Epithelial cell of esophagus (primary cell): ENCODE data around the gene PDAP1.

ENCODE experiments used
- DNase-seq: peaks from one replicate; pipeline ENCODE4 v3.0.0; 2010; ENCODE audit warnings: low read depth
- H3K4me3 ChIP-seq: 2 replicates; pipeline ENCODE4 v1.5.1; 2011; ENCODE audit warnings: mild to moderate bottlenecking, low read length, control low read depth
- TF ChIP-seq, protein P1 (sequence below): IDR thresholded peaks from 2 replicates; pipeline ENCODE4 v1.5.1; 2011; ENCODE audit warnings: low read depth, mild to moderate bottlenecking, low read length, control low read depth, inconsistent platforms; ENCODE audit not compliant: insufficient read depth; ENCODE audit errors: missing control alignments

The PDAP1 gene

DNA sequence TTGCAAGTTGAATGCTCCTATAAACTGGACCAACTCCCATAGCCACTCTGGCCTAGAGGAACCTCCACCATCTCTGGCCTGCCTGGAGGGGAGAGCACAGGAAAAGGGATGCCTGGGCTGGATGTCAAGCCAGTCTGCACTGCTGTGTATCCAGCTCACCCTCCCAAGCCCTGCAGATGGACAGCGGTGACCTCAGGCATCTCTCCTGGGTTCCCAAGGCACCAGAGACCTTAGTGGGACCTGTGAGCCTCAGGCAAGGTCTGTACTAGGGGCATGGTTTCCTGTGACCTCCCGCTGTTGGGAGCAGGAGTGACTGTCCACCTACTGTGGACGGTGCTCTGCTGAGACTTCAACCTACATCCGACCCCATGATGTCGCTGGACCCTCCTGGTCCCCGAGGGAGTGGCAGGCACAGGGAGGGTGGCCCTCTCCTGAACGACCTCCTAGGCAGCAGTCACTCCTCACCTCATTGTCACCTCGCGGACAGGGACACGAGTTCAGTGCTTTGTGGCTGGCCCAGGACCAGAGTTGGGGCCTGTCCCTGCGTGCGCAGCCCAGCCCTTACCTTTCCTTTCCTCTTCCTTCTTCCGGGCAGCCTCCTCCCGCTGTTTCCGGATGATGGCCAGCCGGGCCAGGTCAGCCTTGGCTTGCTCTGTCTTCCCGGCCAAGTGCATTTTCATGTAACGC is 11.0 kb downstream of the PDAP1 start:
- H3K4me3 ChIP-seq: no peak overlapping the region
- TF ChIP-seq, protein P1, sequence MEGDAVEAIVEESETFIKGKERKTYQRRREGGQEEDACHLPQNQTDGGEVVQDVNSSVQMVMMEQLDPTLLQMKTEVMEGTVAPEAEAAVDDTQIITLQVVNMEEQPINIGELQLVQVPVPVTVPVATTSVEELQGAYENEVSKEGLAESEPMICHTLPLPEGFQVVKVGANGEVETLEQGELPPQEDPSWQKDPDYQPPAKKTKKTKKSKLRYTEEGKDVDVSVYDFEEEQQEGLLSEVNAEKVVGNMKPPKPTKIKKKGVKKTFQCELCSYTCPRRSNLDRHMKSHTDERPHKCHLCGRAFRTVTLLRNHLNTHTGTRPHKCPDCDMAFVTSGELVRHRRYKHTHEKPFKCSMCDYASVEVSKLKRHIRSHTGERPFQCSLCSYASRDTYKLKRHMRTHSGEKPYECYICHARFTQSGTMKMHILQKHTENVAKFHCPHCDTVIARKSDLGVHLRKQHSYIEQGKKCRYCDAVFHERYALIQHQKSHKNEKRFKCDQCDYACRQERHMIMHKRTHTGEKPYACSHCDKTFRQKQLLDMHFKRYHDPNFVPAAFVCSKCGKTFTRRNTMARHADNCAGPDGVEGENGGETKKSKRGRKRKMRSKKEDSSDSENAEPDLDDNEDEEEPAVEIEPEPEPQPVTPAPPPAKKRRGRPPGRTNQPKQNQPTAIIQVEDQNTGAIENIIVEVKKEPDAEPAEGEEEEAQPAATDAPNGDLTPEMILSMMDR: no peak
- no peak for DNase-seq

DNA sequence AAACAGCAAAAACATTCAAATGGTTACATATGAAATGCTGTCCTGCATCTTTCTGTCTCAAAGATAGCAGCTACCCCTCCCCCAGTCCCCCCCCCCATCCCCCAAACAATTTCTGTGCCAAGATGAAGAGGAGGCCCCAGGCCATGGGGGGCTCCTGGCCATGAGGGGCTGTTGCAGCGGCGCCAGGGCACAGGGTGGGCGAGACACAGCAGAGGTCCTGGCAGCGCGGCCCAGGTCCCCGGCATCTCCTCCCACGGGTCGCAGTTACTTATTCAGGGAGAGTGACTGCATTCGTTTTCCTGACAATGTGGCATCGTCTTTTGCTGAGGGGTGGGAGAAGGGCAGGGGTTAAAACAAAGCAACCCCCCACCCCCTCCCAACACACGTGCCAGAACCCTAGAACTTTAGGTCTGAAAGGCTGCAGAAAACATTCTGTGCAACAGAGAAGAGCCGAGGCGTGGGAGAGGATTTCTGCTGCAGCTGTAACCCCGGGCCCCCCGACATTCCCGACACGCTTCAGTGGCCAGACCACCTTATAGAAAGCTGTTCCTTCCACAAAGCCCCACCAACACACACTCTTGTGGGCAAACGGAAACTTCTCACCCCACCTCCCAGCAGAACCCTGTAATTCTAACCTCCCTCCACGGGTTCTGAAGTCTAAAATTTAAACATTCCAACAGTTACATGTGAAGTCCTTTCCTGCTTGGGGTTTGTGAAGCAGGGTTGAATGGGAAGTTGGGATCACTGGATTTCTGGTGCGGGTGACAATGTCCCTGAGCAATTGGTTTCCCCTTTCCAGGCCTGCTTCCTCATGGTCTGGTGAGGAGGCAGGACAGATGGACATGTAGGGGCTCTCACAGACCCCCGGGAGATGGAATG is 11.7 kb downstream of the PDAP1 start:
- no peak overlapping the region for H3K4me3 ChIP-seq
- TF ChIP-seq, protein P1: no peak
- DNase-seq: no peak

DNA sequence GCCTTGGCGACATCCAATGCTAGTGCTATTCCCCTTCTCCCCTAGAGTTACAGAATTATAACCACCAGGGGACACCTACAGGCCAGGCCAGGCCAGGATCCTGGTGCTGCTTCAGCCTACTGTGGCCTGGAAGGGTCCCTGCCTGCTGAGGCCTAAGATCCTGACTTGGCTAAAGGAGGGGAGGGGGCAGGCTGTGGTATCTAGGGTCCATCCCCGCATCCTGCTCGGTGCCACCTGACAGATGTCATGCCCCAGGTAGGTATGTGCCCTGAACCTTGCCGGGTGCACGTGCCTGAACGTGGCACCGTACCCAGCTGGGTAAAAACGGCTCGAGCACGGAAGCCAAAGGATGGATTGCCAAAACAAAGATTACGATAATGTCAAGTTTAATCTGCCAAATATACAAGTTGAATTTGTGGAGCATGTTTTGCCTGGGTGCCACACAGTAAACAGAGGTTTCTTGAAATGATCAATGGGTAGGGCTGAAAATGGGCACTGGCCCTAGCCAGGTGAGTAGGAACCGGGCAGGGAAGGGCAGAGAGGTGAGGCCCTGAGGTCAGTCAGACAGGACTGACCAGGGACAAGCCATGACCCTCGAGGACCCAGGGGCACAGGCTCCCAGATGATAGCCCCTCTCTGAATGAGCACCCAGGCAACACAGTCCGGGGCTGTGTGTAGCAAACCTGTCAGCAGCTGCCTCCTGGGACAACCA is 12.6 kb downstream of the PDAP1 start:
- TF ChIP-seq, protein P1: no peak
- no peak overlapping the region for H3K4me3 ChIP-seq
- no peak for DNase-seq

DNA sequence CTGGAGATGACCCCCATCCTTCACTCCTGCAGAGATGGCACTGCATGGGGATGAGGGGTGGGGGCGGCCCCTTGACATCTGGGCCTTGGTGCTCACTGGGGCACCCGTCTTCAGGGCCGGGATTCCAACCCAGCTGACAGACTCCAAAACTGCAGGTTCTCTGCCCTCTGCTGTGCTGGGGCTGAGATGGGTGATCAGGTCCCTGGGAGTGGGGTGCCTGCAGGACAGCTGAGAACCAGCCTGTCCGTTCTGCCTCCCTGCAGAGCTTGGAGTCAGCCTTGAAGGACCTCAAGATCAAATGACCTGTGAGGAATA is 14.3 kb downstream of the PDAP1 start:
- TF ChIP-seq, protein P1: no peak
- DNase-seq: no peak
- H3K4me3 ChIP-seq: no peak overlapping the region

DNA sequence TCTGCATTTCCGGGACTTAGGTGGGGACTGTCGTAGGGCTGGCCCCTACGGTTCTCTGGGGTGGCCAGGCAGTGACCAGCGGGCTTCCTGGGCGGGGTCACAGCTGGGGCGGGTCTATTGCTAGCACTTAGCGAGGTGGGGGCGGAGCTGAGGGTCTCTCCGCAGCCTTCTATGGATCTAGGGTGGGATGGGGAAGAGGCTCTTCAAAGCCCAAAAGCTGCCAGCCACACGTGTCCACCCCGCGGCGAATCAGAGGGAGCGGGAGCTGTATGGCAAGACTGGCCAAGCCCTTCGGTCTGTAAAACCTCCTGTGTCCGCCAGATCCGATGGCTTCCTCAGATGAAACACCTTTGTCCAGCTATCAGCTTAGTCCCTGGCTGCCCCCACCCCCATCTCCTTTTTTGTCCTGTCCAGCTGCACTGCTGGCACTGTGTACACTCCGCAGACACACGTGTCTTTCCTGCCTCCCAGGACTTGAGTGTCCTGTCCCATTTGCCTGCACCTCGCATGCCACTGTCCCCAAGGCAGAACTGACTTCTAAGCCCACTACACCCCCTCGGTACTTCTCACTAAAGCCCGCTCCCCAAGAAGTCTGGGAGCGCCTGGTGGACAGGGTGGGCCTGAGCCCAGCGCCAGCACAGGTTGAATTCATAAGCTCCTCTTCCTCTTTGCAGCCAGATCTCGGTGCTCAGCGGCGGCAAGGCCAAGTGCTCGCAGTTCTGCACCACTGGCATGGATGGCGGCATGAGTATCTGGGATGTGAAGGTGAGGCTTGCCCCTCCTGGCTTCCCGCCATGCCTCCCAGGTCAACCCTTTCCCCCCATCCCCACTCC is 14.8 kb downstream of the PDAP1 start:
- peak overlapping the region; percentile 57 for H3K4me3 ChIP-seq
- TF ChIP-seq, protein P1: no peak
- no peak for DNase-seq

DNA sequence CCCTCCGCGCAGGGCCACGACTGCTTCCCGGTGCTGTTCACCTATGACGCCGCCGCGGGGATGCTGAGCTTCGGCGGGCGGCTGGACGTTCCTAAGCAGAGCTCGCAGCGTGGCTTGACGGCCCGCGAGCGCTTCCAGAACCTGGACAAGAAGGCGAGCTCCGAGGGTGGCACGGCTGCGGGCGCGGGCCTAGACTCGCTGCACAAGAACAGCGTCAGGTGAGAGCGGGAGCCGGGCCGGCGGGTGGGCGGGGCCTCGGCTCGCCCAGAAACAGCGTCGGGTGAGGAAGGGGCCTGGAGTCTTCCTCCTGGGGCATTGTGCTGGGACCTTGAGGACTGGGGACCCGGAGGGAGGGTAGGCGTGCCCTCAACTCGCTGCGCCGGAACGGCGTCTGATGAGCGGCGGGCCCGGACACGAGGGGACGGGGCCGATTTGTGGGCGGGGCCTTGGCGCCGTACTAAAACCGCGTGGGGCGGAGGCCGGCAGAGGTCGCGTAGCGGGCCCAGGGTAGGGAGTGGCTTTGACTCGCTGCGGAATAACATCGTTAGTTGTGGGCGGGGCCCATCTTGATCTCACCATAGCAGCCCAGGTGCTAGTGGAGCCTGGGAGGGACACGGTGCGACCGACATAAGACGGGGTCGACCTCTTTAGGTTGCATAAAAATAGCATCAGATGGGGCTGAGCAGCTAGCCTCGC is 15.6 kb downstream of the PDAP1 start:
- DNase-seq: peak; percentile 72
- H3K4me3 ChIP-seq: peak overlapping the region; percentile 57
- TF ChIP-seq, protein P1: no peak
